Subcutaneous adipose tissue (tissue), 4 donors: ENCODE data around the gene GEMIN7. TPM values are rescaled to one million over a fixed set of nuclear protein-coding genes. Genes with fewer than 3 reads are reported as not detected.

Source experiments
- CTCF ChIP-seq: fragments of 450-650 bp; IDR thresholded peaks from one replicate; pipeline ENCODE4 v1.5.1; 2016; ENCODE audit warnings: low read depth, mild to moderate bottlenecking, control low read depth, antibody characterized with exemption, moderate library complexity
- total RNA-seq, 4 donors: library from RNA; depleted of rRNA; stranded (reverse); fragments of >200 nt; gene quantifications; one replicate each; pipeline ENCODE4 v1.1.0, GENCODE V29; 2016

The GEMIN7 gene
- total RNA-seq, 4 donors from 2014 or later = 10.3 to 25.8 (median 19.0) TPM

GRCh38 chr19:45097776-45098520 lies 18.9 kb downstream of the GEMIN7 start:
- TF ChIP-seq CTCF = no peak

- no peak for TF ChIP-seq CTCF
These were observed 19.7 kb downstream of the GEMIN7 start for GRCh38 chr19:45098521-45099466.

- no peak for TF ChIP-seq CTCF
These were observed 20.6 kb downstream of the GEMIN7 start for GRCh38 chr19:45099467-45100191.

GRCh38 chr19:45100201-45100600 lies 21.1 kb downstream of the GEMIN7 start:
- TF ChIP-seq CTCF = no peak

- no peak for TF ChIP-seq CTCF
These were observed 21.8 kb downstream of the GEMIN7 start for GRCh38 chr19:45100846-45101252.

GRCh38 chr19:45101806-45102205 lies 22.7 kb downstream of the GEMIN7 start:
- no peak for TF ChIP-seq CTCF

GRCh38 chr19:45102481-45102880 lies 23.4 kb downstream of the GEMIN7 start:
- no peak for TF ChIP-seq CTCF
